Fibroblast of peridontal ligament (primary cell): Measurements from ENCODE around the gene TSPAN18.

Source experiments
- DNase-seq: peaks from one replicate; pipeline ENCODE4 v3.0.0-alpha.2; 2010; ENCODE audit errors: extremely low read depth

TSPAN18 gene

GRCh38 chr11:44777209-44778194 lies 50.7 kb downstream of the TSPAN18 start:
- DNase-seq: no peak

- no peak for DNase-seq
These were observed 51.7 kb downstream of the TSPAN18 start for GRCh38 chr11:44778195-44779100.

DNA sequence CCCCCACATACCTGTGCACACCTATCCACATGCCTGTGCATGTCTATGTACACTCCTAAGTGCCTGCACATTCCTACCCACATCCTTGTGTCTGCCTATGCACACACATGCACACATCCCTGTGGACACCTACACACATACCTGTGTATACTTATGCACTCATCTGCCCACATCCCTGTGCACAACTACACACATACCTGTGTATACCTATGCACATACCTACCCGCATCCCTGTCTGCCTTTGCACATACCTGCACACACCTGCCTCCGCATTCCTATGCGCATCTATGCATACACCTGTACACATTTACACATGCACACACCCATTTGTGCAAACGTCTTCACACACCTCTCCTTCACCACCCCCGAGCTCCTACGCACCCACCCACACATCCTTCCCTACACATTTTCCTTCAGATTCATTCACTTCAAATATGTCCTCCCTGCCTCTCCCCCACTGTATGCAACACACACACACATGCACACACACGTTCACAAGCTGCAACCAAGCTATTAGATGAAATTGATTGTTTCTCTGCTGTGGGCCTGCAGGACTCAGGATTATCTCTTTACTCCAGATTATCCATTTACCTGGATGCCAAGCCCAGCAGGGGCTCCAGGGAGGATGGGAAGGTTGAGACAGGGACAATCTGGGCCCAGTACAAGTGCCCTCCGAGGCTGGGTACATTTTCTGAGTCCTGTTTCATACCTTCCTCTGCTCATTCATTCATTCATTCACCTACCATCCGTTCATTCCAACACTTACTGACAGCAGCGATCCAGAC lies 53.2 kb downstream of the TSPAN18 start:
- DNase-seq: no peak

DNA sequence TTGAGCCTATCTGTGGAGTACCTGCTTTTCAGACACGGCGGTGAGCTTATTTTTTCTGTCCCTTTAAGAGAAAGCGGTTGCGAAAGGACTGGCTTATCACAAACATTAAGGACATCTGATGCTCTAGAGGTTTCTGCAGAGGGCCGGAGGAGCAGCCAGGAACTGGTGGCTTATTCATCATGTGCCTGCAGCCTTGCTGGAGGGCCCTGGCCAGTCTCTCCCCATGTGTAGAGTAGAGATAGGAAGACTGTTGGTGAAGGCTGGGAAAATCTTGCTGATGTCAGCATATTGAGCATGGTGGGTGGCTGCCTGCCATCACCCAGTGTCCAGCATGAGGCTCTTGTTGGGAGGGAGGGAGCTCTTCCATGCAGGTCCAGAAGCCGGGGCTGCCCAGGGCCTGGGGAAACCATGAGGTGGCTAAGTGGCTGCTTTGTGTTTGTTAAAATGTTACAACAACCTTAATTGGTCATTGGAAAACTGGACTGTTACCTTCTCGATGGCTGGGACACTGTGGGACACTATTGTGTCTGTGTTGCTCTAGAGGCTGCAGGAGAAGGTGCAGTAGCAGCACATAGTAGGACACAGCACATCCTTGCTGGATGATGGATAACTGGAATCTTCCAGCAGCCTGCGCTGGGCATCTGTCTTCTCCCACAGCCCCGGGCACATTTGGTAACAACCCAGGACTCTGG lies 54.3 kb downstream of the TSPAN18 start:
- DNase-seq: no peak

GRCh38 chr11:44781655-44782054 lies 54.9 kb downstream of the TSPAN18 start:
- no peak for DNase-seq

GRCh38 chr11:44782478-44782877 lies 55.7 kb downstream of the TSPAN18 start:
- no peak for DNase-seq

DNA sequence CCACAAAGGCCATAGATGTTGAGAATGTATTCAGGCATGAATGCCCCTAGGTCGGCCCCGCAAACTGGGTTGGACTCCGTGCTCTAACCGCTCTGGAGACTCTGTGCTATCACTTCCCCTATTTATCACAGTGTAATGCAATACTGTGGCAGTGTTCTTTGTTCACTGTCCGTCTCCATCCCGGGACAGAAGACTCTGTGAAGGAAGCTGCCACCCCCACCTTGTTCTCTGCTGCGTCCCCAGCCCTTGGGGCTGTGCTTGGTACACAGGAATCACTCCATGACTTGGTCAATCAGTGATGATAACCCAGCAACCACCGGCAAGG lies 57.6 kb downstream of the TSPAN18 start:
- DNase-seq: no peak

- DNase-seq: no peak
These were observed 58.1 kb downstream of the TSPAN18 start for GRCh38 chr11:44784851-44785250.

DNA sequence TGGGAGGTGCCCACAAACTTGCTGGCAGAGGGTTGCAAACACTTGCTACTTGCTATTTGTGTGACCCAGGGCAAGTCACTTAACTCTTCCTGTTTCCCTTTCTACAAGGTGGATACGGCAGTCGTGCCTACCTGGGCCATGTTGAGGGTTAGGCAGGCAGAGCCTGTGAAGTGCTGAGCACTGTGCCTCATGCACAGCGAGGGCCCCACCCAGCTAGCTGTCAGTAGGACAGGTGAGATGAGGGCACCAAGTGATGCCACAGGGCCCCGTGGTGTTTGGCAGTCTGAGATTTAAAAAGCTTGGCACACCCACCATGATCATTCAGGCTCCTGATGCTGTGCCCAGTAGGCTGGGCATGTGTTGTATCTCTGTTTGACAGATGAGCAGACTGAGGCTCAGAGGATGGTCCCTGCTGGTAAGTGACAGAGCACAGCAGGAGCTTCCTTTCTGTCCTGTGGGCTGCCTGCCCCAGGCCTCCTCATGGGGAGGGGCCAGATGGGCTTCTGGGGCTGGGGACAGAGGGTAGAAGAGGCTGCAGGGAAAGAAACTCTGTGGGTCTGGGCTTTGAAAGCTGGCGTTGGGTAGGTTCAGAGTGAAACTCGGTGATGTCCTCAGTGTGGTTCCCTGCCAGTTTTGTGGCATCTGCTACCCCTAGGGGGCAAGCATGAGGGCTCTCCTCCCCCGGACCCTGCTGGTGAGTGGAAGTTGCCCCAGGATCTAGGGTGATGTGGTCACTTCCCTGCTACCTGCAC lies 59.3 kb downstream of the TSPAN18 start:
- DNase-seq: no peak

- DNase-seq: no peak
These were observed 60.3 kb downstream of the TSPAN18 start for GRCh38 chr11:44787070-44787469.

DNA sequence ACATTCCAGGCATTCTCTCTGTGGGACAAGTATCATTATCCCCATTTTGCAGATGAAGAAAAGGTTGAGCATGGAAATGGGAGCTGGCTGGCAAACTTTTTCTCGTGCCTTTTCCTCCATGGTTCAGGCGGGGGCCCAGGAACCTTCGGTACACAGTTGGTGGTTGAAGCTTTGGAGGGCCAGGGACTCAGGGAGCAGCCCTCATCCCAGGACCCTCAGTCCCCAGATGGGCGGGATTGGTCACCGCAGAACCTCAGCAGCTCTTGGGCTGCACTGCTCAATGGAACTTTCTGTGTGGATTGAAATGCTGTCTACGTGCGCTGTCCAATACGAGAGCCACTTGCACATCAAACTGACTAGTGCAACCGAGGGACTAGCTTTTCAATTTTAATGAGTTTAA lies 61.2 kb downstream of the TSPAN18 start:
- DNase-seq: no peak

DNA sequence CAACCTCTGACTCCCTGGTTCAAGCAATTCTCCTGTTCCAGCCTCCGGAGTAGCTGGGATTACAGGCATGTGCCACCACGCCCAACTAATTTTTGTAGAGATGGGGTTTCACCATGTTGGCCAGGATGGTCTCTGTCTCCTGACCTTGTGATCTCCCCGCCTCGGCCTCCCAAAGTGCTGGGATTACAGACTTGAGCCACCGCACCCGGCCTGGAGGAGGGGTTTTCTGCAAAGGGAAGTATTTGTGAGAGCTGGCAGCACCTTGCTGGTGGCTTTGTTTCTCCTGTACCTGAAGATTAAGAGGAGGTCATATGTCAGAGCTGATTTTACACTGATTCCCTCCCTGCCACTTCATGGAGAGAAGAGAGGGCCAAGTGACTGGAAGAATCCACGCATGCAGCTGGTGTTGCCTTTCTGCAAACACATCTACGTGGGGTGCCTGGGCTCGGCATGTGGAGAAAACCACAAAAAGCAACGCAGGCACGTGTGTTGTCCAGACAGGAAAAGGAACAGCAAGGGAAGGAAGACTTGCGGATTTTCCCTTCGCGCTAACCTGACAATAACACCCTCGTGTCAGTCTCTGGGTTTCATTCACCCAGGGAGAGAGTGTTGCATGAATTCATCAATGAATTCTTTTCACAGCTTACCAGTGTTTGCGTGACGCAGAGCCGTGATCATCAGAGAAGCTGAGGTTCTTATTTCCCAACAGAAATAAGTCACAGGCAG lies 61.9 kb downstream of the TSPAN18 start:
- no peak for DNase-seq

DNA sequence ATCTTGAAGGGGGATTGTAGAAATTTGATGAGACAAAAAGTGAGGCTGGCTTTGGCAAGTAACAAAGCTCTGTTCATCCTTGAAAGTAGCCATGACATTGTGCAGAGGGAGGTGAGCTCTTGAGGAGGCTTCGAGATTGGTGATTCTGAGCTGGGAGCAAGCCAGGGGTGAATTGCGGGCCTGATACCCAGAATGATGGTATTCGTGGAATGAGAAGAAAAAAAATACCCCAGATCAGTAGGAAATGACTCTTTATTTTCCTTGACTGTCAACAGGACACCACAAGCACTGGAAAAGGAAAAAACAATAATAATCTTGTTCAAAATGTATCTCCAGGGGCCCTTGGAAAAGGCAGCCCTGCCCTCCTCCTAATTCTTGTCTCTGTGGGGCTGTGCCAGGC lies 62.7 kb downstream of the TSPAN18 start:
- no peak for DNase-seq

DNA sequence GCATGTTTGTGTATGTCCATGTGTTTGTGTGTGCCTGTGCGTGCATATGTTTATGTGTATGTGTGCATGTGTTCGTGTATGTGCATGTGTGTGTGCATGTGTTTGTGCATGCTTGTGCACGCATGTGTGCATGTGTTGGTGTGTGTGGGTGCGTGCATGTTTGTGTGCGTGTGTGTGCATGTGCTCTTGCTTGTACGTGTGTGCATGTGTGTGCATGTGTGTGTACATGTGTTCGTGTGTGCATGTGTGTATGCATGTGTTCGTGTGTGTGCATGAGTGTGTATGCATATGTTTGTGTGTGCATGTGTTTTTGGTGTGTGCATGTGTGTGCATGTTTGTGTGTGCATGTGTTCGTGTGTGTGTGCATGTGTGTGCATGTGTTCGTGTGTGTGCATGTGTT lies 63.4 kb downstream of the TSPAN18 start:
- no peak for DNase-seq

DNA sequence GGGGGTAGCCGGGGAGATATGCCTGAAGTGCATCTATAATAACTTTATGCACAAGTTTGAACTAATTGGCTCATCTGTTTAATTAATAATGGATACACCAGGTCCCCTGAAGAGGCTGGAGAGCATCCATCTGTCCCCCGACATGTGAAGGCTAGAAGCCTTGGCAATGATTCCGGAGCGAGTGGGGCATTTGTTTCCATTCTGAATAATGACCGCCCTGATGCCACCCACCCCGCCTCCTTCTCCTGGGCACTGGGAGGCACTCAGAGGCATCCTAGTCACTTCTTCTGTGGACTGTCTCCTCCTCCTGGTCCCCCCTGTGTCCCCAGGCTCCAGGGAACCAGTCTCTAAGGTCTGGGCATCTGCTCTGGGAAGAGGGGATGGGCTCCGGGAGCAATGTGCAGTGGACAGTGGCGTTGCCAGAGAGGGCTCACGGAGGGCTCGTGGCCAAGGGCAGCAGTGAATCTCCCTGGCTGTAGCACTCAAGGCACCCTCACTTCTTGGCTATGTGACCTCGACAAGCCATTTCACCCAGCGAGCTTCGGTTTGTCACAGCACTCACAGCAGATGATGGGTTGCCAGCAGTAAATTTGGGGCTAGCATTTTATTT lies 64.7 kb downstream of the TSPAN18 start:
- no peak for DNase-seq

GRCh38 chr11:44792171-44792570 lies 65.4 kb downstream of the TSPAN18 start:
- no peak for DNase-seq

DNA sequence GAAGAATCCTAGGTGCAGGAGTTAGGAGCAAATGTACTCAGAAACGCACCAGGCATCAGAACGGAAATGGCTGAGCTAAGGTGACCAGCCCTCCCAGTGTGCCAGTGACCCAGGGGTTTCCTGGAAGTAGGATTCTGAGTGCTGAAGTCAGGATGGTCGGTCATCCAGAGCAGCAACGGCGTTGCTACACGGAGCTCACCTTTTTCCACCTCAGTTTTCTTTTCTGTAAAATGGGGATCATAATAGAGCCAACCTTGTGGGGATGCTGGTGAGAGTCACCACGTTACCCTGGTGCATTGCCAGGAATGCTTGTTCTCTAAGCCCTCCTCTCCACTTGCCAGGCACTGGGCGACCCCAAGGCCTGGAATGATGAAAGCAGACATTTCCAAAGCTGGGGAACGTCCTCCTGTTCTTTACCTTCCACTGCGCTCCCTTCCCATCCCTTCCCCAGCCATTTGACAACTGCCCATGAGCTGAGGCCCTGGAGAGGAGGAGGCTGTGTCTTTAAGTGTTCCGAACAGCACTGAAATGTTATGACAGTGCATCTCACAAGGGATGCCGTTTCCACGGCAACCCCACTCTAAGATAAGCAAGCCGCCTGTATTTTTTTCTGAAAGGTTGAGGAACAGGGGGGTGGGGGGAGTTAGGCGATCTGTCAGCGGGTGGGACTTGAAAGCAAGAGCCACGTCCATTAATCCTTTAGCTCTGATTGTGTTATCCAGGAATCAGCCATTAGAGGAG lies 66.8 kb downstream of the TSPAN18 start:
- peak; percentile 33 for DNase-seq

- DNase-seq: no peak
These were observed 69.2 kb downstream of the TSPAN18 start for GRCh38 chr11:44795803-44796535.
